Thyroid gland (tissue), 4 donors: ENCODE results near the gene DPP6.

Experiments
- POLR2A ChIP-seq, 2 donors: fragments of 450-650 bp; IDR thresholded peaks; one replicate each; pipeline ENCODE4 v1.6.1; 2017; ENCODE audit warnings: antibody characterized with exemption in 2 of 2, mild to moderate bottlenecking in 2 of 2, moderate library complexity in 1 of 2
- TF ChIP-seq, protein P1 (sequence below), 6 experiments: fragments of 200-600 bp in 3 of 6; fragments of 450-650 bp in 3 of 6; sonication (generic) in 3 of 6; IDR thresholded peaks; one replicate each; pipeline ENCODE4 v1.5.1; 2016 to 2019; ENCODE audit warnings: antibody characterized with exemption in 6 of 6, mild to moderate bottlenecking in 2 of 6, inconsistent platforms in 1 of 6, moderate library complexity in 1 of 6

DNA sequence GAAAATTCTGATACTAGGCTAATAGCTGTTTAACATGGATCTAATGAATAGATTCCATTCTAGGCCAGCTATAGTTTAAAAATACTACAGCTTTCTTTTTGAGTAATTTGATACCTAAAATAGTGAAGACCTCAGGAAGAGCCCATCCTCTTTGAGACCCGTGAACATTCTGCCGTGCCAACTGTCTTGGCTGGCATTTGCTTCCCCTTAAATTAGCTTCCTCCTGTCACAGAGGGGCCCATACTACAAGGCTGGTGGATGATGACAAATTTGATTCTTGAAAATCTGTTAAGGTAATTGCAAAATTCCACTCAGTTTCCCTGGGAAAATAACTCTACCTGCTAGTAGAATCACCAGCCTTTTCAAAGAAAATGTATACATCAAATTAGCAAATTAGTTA, 385.0 kb downstream of the DPP6 start:
- TF ChIP-seq, protein P1, sequence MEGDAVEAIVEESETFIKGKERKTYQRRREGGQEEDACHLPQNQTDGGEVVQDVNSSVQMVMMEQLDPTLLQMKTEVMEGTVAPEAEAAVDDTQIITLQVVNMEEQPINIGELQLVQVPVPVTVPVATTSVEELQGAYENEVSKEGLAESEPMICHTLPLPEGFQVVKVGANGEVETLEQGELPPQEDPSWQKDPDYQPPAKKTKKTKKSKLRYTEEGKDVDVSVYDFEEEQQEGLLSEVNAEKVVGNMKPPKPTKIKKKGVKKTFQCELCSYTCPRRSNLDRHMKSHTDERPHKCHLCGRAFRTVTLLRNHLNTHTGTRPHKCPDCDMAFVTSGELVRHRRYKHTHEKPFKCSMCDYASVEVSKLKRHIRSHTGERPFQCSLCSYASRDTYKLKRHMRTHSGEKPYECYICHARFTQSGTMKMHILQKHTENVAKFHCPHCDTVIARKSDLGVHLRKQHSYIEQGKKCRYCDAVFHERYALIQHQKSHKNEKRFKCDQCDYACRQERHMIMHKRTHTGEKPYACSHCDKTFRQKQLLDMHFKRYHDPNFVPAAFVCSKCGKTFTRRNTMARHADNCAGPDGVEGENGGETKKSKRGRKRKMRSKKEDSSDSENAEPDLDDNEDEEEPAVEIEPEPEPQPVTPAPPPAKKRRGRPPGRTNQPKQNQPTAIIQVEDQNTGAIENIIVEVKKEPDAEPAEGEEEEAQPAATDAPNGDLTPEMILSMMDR (IDR thresholded peaks at IDR 0.05), result no peak
- TF ChIP-seq POLR2A (IDR thresholded peaks at IDR 0.05), result no peak
